DMS153 treated with DMSO at 0.1 percent for 48 hours (cell line): ENCODE measurements around the gene SALL1.

Source experiments
- DNase-seq: peaks from one replicate; lab custom pipeline; 2025; ENCODE audit not compliant: unreplicated experiment; lab: John Stamatoyannopoulos, UW

SALL1 gene

DNA sequence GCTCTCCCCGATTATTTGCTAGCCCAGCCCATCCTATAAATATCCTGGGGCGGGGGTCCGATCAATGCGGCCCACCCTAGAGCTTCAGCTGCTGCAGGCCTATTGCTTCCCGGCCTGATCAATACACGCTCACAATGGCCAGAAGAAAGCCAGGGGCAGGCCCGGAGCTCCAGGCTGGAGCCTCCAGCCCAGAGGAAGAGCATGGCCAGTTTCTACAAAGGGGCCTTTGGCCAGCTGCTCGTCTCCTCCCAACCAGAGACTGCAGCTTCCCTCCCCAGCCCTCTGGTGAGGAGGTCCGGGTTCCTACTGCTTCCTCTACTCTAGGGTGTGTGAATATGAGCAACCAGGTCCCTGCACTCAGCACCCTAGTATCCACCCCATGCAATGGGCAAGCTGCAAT is 36.7 kb downstream of the SALL1 start:
- no peak for DNase-seq

- no peak for DNase-seq
Observed at GRCh38 chr16:51113236-51114125, 37.6 kb downstream of the SALL1 start.

DNA sequence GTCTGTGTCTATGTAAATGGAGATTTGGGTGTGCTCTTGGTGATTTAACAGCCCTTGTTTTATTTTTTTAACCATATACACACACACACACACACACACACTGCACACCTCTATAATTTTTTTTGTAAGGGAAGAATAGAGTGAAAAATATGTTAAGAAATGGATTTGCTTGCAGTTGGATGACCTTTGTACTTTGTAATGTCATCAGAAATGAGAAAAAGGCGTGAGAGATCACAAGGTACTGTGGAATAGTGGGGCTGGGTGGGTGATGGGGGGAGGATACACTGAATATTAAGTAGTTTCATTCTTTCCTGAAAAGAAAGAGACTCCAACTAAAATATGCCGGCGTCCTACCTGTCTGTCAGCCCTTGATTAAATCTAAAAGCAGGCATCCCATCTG is 38.7 kb downstream of the SALL1 start:
- no peak for DNase-seq

DNA sequence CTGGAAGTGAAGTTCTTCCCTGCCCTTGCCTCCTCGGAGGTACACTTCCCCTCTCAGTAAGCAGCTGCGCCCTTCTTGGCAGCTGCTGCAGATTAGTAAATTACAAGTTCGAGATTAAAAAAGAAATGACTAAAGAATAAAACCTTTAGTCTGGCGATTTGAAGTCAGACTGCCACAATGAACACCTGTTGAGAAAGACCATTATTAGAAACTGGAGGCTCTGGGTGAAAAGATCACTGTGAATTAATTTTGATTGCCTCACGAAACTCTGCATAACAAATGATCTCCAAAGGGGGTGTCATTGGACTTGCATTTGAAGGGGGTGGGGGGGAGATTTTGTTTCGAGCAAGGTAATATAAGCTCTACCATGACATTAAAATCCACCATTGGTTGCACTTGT is 39.3 kb downstream of the SALL1 start:
- DNase-seq = no peak

DNA sequence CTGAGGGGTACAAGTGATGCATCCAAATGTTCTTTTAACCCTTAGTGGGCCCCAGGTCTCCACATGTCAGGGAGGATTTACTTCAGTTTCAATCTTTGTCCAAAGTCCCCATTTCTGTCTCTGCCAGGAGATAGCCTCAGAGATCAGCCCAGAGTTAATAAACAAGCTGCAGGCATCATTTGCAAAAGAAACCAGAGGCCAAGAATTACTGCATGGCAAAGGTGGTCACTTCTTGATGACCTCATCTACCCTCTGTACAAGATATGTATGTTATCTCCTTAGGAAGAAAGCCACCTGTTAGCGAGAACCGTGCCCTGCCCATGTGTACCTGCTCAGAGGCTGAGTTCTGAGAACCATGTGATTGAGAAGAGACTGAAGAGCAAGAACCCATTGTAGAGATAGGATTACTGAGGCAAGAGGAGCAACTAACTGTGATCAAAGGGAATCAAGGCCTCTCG is 40.3 kb downstream of the SALL1 start:
- DNase-seq = no peak

DNA sequence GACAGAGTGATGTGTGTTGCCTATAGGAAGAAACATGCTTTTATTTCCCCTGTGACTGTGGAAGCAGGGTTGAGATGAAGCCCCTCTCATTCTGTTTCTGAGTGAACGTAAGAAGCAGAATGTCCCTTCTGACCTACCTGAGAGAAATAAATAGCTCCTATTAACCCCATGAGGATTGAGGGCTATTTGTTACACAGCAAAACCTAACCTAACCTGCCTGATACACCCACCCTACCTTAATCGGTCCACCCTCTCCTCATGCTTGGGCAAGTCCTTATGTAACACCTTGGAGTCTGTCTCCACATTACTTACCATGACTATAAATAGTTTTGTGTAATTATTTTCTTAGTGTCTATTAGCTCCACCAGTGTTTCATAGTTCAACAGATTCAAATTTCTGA is 41.9 kb downstream of the SALL1 start:
- no peak for DNase-seq

- DNase-seq = no peak
Observed at GRCh38 chr16:51107742-51108141, 43.3 kb downstream of the SALL1 start.

DNA sequence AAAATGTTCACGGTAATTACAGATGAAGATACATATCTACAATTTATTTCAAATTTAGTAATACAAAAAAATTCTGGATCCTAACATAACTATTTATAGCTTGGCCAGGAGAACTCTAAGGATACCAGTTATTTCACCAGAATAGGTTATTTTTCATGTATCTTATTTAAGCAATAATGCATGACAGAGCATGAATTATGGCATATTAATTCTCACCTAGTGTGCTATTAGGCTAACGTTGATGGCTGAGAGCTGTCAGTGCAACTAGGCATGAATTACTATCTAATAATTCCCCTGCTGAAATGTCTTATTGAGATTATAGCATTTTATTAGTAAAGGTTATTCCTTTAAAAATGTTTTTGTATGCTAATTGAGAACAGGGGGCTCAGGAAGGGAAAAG is 44.5 kb downstream of the SALL1 start:
- no peak for DNase-seq

DNA sequence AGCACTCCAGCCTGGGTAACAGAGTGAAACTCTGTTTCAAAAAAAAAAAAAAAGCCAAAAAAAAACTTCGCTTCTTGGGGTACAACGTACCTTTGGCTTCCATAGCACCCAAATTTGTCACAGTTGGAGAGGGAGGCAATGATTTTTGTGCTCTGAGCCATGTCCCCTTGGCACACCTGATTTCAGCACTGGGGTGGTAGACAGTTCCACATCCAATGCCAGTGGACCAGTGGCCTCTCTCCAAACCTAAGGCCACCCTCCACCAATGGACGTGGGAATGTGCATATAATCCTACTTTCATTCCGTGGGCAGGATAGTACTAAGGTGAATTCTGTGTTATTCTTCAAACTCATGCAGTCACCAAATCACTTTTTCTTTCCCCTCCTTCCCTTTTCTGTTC is 47.5 kb downstream of the SALL1 start:
- DNase-seq = no peak

DNA sequence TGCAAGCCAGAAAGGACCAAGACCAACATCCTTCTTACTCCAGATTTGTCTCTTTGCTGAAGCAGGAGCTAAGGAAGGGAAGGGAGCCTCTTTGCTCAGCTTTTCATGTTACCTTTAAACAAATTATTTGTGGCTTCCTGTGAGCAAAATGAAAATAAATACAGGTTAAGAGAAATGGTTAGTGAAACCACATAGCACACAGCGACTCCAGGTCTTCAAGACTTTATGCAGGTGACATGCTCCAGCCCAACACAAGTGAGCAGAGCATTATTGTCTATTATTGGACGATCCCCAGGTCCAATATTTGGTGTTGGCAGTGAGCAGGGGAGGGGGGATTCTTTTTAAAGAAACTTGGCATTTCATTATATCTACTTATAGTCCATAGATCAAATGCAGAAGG is 53.3 kb downstream of the SALL1 start:
- no peak for DNase-seq

DNA sequence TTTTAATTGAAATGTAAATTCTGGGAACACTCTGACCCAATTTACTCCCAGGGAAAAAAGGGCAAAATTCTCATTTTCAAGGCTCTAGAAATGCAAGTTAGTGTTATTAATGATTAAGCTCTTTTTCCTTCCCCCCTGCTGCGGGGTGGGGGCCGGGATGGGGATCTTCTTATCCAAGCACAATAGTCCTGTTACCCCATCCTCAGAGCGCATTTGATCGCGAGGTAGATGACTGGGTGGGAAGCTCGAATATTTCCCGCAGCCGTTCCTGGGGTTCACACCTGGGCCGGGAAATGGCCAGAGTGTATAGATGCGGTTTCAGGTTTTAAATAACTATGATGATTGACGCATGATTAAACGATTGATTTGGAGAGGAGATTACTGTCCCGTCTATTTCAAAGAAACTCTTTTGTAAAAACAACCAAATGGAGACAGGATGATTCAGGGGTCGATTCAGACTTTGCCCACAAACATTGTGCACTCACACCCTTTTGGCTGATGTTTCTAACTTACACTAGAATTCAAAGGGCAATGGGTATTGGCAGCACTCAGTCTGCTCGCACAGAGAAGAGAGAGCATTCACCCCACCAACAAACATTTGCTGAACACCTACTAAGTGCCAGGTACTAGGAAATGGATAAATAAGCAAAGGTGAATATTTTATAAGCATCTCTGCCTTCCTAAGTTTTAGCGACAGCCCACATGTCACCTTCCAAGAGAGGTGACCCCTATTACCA is 55.0 kb downstream of the SALL1 start:
- no peak for DNase-seq

GRCh38 chr16:51095084-51095881 is 55.8 kb downstream of the SALL1 start:
- DNase-seq = no peak

DNA sequence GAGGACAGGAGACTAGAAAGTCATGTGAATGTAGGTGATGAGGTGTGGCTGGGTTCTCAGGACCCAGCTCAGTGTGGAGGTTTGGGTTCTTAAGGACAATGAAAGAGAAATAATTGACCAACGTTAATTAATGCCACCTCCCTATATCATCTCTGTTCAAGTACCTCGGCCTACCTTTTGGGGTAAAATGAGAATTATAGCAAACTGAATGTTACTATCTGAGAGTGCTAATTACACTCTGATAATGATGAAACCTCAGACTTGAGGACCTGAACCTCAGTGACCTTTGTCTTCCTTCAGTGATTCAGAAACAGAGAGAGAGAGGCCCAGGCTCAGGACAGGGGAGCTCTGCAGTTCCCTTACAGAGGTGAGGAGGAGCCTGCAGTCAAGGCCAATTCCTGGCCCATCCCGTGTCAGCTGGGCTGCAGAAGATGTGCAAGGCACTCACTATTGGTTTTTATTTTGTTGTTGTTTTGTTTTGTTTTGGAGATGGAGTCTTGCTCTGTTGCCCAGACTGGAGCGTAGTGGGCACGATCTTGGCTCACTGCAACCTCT is 57.3 kb downstream of the SALL1 start:
- no peak for DNase-seq
